ENCODE results near the gene EPHA5.

Gene EPHA5

DNA sequence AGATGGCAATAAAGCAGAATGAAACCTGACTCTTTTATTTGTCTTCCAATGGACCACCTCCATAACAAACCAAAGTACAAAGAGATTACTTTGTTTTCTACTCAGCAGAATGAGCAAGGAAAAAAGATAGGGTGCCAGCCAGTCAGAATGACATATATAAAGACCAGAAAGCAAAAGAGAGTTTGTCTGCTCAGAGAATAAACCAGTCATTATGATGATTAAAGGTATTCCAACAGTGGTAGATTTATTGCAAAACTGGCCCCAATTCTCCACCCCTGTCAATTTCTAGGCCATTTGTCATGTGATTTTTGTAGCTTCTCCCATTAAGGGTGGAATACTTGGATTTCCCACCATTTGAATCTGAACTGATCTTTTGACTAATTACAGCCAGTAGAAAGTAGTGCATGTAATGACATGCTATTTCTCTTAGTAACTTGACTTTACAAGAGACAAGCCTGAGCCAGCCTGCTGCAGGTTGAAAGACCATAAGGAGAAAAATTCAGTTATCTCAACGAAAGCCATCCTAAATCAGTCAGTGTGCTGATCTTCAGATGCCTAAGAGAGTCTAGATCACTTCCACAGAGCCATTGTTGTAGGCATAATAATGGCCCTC lies 203.1 kb downstream of the EPHA5 start:
- H3K4me1 ChIP-seq (ENCODE audit: control insufficient read depth, insufficient read depth, low read length) = no peaks in the 10 kb centered on the region
- no peak overlapping the region for H3K4me3 ChIP-seq (ENCODE audit: low read length)
- no peaks in the 10 kb centered on the region for H3K9me3 ChIP-seq (ENCODE audit: control insufficient read depth, low read length)
- H3K36me3 ChIP-seq (ENCODE audit: control insufficient read depth, insufficient read depth, low read length) = no peaks in the 10 kb centered on the region
- no peak overlapping the region for H3K9ac ChIP-seq (ENCODE audit: low read length)
- H3K27me3 ChIP-seq (ENCODE audit: control insufficient read depth, insufficient read depth, low read length) = no peaks in the 10 kb centered on the region

DNA sequence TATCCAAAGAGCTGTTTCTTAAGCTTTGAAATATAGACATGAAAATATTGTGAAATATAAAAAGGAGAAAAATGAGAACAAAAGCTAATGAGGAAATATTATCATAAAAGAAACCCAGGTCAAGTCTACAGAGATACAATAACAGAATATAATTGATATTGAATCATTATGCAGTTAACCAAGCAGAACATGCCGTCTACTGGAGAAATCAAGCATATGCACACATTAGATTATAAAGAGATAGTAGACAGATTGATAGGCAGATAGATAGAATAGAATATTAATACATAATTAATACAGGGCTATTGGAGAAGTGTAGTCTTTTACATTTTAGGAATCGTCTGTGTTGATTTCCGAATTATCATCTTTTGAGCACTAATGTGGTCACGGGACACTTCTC lies 208.5 kb downstream of the EPHA5 start:
- Histone ChIP-seq H3K9me3 (ENCODE audit: control insufficient read depth, low read length) (no peaks in the 10 kb centered on the region), H3K4me1 (ENCODE audit: control insufficient read depth, insufficient read depth, low read length) (no peaks in the 10 kb centered on the region), H3K27me3 (ENCODE audit: control insufficient read depth, insufficient read depth, low read length) (no peaks in the 10 kb centered on the region), H3K4me3 (ENCODE audit: low read length) (no peak overlapping the region), H3K36me3 (ENCODE audit: control insufficient read depth, insufficient read depth, low read length) (no peaks in the 10 kb centered on the region), H3K9ac (ENCODE audit: low read length) (no peak overlapping the region)

GRCh38 chr4:65457011-65457410 lies 213.3 kb downstream of the EPHA5 start:
- H3K9me3 ChIP-seq (ENCODE audit: control insufficient read depth, low read length) = no peaks in the 10 kb centered on the region
- H3K4me3 ChIP-seq (ENCODE audit: low read length) = no peak overlapping the region
- no peaks in the 10 kb centered on the region for H3K27me3 ChIP-seq (ENCODE audit: control insufficient read depth, insufficient read depth, low read length)
- no peaks in the 10 kb centered on the region for H3K4me1 ChIP-seq (ENCODE audit: control insufficient read depth, insufficient read depth, low read length)
- no peaks in the 10 kb centered on the region for H3K36me3 ChIP-seq (ENCODE audit: control insufficient read depth, insufficient read depth, low read length)
- H3K9ac ChIP-seq (ENCODE audit: low read length) = no peak overlapping the region

GRCh38 chr4:65456579-65456978 lies 213.7 kb downstream of the EPHA5 start:
- no peaks in the 10 kb centered on the region for H3K27me3 ChIP-seq (ENCODE audit: control insufficient read depth, insufficient read depth, low read length)

DNA sequence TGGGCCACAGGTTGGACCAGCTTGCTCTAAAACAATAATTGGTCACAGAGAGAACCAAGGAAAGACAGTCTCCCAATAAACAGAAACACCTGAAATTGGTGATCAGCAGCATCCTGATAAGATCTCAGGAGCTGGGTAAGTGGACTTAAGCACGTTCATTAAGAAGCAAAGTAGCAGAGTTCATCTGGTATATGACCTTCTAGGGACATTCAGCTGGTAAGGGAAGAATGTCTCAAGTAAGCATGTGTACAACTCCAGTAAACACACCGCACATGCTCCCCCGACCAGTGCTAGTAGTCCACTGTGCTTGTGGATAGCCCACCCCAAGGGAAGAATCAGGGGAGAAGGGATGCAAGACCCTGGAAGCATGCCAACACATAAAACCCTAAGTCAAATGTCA lies 216.9 kb downstream of the EPHA5 start:
- Histone ChIP-seq H3K4me1 (ENCODE audit: control insufficient read depth, insufficient read depth, low read length) (no peaks in the 10 kb centered on the region), H3K9me3 (ENCODE audit: control insufficient read depth, low read length) (no peaks in the 10 kb centered on the region), H3K36me3 (ENCODE audit: control insufficient read depth, insufficient read depth, low read length) (no peaks in the 10 kb centered on the region), H3K27me3 (ENCODE audit: control insufficient read depth, insufficient read depth, low read length) (no peaks in the 10 kb centered on the region), H3K9ac (ENCODE audit: low read length) (no peak overlapping the region), H3K4me3 (ENCODE audit: low read length) (no peak overlapping the region)

More at GRCh38 chr4:65456579-65456978, 213.7 kb downstream of the EPHA5 start:
- no peaks in the 10 kb centered on the region for H3K4me1 ChIP-seq (ENCODE audit: control insufficient read depth, insufficient read depth, low read length)
- H3K4me3 ChIP-seq (ENCODE audit: low read length) = no peak overlapping the region
- no peaks in the 10 kb centered on the region for H3K36me3 ChIP-seq (ENCODE audit: control insufficient read depth, insufficient read depth, low read length)
- H3K9me3 ChIP-seq (ENCODE audit: control insufficient read depth, low read length) = no peaks in the 10 kb centered on the region
- no peak overlapping the region for H3K9ac ChIP-seq (ENCODE audit: low read length)

- no peaks in the 10 kb centered on the region for H3K27me3 ChIP-seq (ENCODE audit: control insufficient read depth, insufficient read depth, low read length)
- no peak overlapping the region for H3K9ac ChIP-seq (ENCODE audit: low read length)
- H3K36me3 ChIP-seq (ENCODE audit: control insufficient read depth, insufficient read depth, low read length) = no peaks in the 10 kb centered on the region
- H3K4me3 ChIP-seq (ENCODE audit: low read length) = no peak overlapping the region
- no peaks in the 10 kb centered on the region for H3K9me3 ChIP-seq (ENCODE audit: control insufficient read depth, low read length)
- H3K4me1 ChIP-seq (ENCODE audit: control insufficient read depth, insufficient read depth, low read length) = no peaks in the 10 kb centered on the region
Measured at GRCh38 chr4:65450899-65451298, 219.4 kb downstream of the EPHA5 start.

DNA sequence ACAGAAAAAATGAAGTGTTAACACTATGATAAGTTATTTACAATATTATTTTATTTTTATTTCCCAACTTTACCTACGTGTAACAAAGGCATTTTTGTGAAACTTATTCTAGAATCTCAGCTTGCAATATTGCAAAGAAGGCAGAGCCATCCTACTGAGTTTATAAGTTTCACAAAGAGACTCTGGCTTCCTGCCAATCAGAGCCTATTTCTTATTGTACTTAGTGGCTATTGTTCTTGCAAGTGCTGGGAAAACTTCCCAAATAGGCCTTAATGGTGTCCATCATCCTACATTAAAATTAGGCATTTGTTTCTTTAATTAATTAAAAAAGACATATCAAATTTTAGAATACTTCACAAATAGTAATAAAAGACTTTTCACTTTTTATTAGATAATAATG lies 233.2 kb downstream of the EPHA5 start:
- Histone ChIP-seq H3K4me3 (ENCODE audit: low read length) (no peak overlapping the region), H3K36me3 (ENCODE audit: control insufficient read depth, insufficient read depth, low read length) (no peaks in the 10 kb centered on the region), H3K4me1 (ENCODE audit: control insufficient read depth, insufficient read depth, low read length) (no peaks in the 10 kb centered on the region), H3K9me3 (ENCODE audit: control insufficient read depth, low read length) (no peaks in the 10 kb centered on the region), H3K9ac (ENCODE audit: low read length) (no peak overlapping the region), H3K27me3 (ENCODE audit: control insufficient read depth, insufficient read depth, low read length) (no peaks in the 10 kb centered on the region)

- Histone ChIP-seq H3K27me3 (ENCODE audit: control insufficient read depth, insufficient read depth, low read length) (no peaks in the 10 kb centered on the region), H3K4me1 (ENCODE audit: control insufficient read depth, insufficient read depth, low read length) (no peaks in the 10 kb centered on the region), H3K4me3 (ENCODE audit: low read length) (no peak overlapping the region), H3K36me3 (ENCODE audit: control insufficient read depth, insufficient read depth, low read length) (no peaks in the 10 kb centered on the region), H3K9ac (ENCODE audit: low read length) (no peak overlapping the region), H3K9me3 (ENCODE audit: control insufficient read depth, low read length) (no peaks in the 10 kb centered on the region)
Measured at GRCh38 chr4:65422109-65422508, 248.2 kb downstream of the EPHA5 start.

- H3K27me3 ChIP-seq (ENCODE audit: control insufficient read depth, insufficient read depth, low read length) = no peaks in the 10 kb centered on the region
- H3K4me3 ChIP-seq (ENCODE audit: low read length) = no peak overlapping the region
- H3K36me3 ChIP-seq (ENCODE audit: control insufficient read depth, insufficient read depth, low read length) = no peaks in the 10 kb centered on the region
- H3K9ac ChIP-seq (ENCODE audit: low read length) = no peak overlapping the region
- no peaks in the 10 kb centered on the region for H3K4me1 ChIP-seq (ENCODE audit: control insufficient read depth, insufficient read depth, low read length)
- no peaks in the 10 kb centered on the region for H3K9me3 ChIP-seq (ENCODE audit: control insufficient read depth, low read length)
Measured at GRCh38 chr4:65420036-65420435, 250.3 kb downstream of the EPHA5 start.

DNA sequence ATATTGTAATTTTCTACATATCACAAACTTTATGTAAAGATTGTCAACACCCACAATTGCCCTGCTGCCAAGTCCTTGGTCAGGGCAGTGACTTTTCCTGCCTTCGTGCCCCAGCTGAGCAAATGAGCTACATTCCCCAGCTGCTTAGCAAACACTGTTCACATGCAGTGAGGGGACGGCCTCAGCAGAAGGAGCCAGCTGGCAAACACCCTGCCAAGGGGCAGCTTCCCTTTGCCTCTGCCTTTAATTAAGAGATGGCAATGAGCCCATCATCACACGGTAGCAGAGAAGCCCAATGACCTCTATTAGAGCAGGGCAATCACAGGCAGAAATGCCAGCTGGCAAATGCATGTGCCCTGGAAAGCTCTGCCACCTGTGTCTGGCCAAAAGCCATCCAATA lies 253.4 kb downstream of the EPHA5 start:
- H3K27me3 ChIP-seq (ENCODE audit: control insufficient read depth, insufficient read depth, low read length) = no peaks in the 10 kb centered on the region
- H3K4me3 ChIP-seq (ENCODE audit: low read length) = no peak overlapping the region
- no peak overlapping the region for H3K9ac ChIP-seq (ENCODE audit: low read length)
- H3K4me1 ChIP-seq (ENCODE audit: control insufficient read depth, insufficient read depth, low read length) = no peaks in the 10 kb centered on the region
- H3K9me3 ChIP-seq (ENCODE audit: control insufficient read depth, low read length) = no peaks in the 10 kb centered on the region
- H3K36me3 ChIP-seq (ENCODE audit: control insufficient read depth, insufficient read depth, low read length) = no peaks in the 10 kb centered on the region

DNA sequence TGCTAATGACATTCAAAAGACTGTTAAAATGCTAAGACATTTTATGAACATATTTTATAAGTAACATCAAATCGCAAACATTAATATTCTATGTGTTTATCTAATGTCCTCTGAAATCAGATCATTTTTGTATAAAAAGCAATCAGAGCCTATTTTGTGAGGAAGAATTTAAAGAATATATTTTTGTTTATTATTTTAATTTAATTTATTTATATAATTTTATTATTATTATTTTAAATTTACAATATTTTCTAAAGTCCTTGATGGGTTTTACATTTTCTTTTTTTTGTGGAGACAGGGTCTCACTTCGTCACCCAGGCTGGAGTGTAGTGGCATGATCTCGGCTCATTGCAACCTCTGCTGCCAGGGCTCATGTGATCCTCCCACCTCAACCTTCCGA lies 262.8 kb downstream of the EPHA5 start:
- Histone ChIP-seq H3K9ac (ENCODE audit: low read length) (no peak overlapping the region), H3K36me3 (ENCODE audit: control insufficient read depth, insufficient read depth, low read length) (no peaks in the 10 kb centered on the region), H3K4me3 (ENCODE audit: low read length) (no peak overlapping the region), H3K27me3 (ENCODE audit: control insufficient read depth, insufficient read depth, low read length) (no peaks in the 10 kb centered on the region), H3K9me3 (ENCODE audit: control insufficient read depth, low read length) (no peaks in the 10 kb centered on the region), H3K4me1 (ENCODE audit: control insufficient read depth, insufficient read depth, low read length) (no peaks in the 10 kb centered on the region)

DNA sequence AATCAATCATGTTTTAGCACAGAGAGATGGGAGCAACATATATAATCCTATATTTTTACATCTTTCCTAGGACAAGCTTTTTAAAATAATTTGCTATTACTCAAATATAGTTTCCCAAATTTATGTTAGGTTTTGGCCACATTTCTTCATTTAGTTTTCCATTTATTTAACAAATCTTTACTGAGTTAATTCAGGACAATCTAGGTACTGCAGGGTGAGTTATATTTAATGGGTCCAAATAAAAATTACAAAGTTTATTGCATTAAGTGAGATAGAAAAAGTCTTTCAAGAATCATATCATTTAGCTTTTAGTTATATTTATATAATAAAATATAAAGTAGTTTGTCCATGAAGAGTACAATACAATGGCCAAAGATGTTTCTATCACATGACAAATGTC lies 269.2 kb downstream of the EPHA5 start:
- H3K36me3 ChIP-seq (ENCODE audit: control insufficient read depth, insufficient read depth, low read length) = no peaks in the 10 kb centered on the region
- no peak overlapping the region for H3K9ac ChIP-seq (ENCODE audit: low read length)
- H3K4me1 ChIP-seq (ENCODE audit: control insufficient read depth, insufficient read depth, low read length) = no peaks in the 10 kb centered on the region
- no peaks in the 10 kb centered on the region for H3K9me3 ChIP-seq (ENCODE audit: control insufficient read depth, low read length)
- H3K27me3 ChIP-seq (ENCODE audit: control insufficient read depth, insufficient read depth, low read length) = no peaks in the 10 kb centered on the region
- no peak overlapping the region for H3K4me3 ChIP-seq (ENCODE audit: low read length)

GRCh38 chr4:65399084-65399483 lies 271.2 kb downstream of the EPHA5 start:
- Histone ChIP-seq H3K9me3 (ENCODE audit: control insufficient read depth, low read length) (no peaks in the 10 kb centered on the region), H3K27me3 (ENCODE audit: control insufficient read depth, insufficient read depth, low read length) (no peaks in the 10 kb centered on the region), H3K4me1 (ENCODE audit: control insufficient read depth, insufficient read depth, low read length) (no peaks in the 10 kb centered on the region), H3K36me3 (ENCODE audit: control insufficient read depth, insufficient read depth, low read length) (no peaks in the 10 kb centered on the region), H3K4me3 (ENCODE audit: low read length) (no peak overlapping the region), H3K9ac (ENCODE audit: low read length) (no peak overlapping the region)

All from mucosa of stomach (tissue), 1 donor.